ENCODE results near the gene PFKFB4.

The PFKFB4 gene

DNA sequence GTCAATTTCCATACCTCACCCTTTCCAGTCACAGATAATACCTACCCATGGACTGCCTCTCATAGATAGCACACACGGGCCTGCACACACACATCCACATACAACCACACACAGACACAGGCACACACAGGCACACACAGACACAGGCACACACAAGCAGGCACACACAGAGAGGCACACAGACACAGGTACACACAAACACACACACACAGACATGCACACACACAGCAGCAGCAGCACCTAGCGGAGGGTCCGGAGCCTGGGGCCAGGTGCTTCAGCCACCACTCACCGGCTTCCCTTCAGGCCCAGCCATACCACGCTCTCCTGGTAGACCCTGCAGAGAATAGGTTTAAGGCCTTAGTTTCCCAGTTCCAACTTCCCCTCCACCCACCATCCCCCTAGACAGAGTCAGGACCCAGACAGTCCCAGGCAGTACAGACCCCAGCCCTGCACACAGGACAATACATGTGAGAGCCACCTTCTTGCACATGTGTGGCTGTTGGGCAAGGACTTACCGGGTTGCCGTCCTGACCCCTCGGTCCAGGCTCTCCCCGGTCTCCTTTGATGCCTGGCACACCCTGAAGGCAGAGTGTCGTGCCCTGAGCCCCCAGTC, 17.5 kb upstream of the PFKFB4 start:
- no peak for DNase-seq (ENCODE audit: low read depth, low spot score)
- no peak overlapping the region for H3K4me3 ChIP-seq (ENCODE audit: low read depth, low read length)
- in situ Hi-C loops (cut with HindIII; ENCODE audit: low sequenced_read_pairs): no loop called here
- TF ChIP-seq, protein P1, sequence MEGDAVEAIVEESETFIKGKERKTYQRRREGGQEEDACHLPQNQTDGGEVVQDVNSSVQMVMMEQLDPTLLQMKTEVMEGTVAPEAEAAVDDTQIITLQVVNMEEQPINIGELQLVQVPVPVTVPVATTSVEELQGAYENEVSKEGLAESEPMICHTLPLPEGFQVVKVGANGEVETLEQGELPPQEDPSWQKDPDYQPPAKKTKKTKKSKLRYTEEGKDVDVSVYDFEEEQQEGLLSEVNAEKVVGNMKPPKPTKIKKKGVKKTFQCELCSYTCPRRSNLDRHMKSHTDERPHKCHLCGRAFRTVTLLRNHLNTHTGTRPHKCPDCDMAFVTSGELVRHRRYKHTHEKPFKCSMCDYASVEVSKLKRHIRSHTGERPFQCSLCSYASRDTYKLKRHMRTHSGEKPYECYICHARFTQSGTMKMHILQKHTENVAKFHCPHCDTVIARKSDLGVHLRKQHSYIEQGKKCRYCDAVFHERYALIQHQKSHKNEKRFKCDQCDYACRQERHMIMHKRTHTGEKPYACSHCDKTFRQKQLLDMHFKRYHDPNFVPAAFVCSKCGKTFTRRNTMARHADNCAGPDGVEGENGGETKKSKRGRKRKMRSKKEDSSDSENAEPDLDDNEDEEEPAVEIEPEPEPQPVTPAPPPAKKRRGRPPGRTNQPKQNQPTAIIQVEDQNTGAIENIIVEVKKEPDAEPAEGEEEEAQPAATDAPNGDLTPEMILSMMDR (IDR thresholded peaks at IDR 0.05; ENCODE audit: low read depth, low read length): no peak

DNA sequence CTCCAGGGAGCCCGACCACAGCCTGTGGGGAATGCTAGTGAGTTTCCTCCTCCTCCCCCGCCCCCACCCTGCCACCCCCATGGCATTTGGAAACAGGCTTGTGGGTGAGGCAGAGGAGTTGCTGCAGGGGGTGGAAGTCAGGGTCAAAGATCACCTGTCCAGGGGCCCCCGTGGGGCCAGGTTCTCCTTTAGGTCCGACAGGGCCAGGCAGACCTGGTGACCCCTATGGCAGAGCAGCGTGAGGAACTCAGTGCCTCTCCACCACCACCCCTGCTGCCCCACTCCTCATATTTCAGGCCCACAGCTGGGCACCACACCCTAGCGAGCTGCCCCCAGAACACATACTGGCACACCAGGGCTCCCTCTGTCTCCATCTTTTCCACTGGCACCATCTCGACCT, 15.9 kb upstream of the PFKFB4 start:
- in situ Hi-C loops (cut with HindIII; ENCODE audit: low sequenced_read_pairs): no loop called here
- TF ChIP-seq, protein P1 (IDR thresholded peaks at IDR 0.05; ENCODE audit: low read depth, low read length): no peak
- H3K4me3 ChIP-seq (ENCODE audit: low read depth, low read length): no peak overlapping the region
- DNase-seq (ENCODE audit: low read depth, low spot score): no peak

- no peak overlapping the region for H3K4me3 ChIP-seq (ENCODE audit: low read depth, low read length)
- in situ Hi-C loops (cut with HindIII; ENCODE audit: low sequenced_read_pairs): no loop called here
- TF ChIP-seq, protein P1 (IDR thresholded peaks at IDR 0.05; ENCODE audit: low read depth, low read length): no peak
- DNase-seq (ENCODE audit: low read depth, low spot score): no peak
Measured at GRCh38 chr3:48571938-48572337, 15.3 kb upstream of the PFKFB4 start.

- no peak for DNase-seq (ENCODE audit: low read depth, low spot score)
- H3K4me3 ChIP-seq (ENCODE audit: low read depth, low read length): no peak overlapping the region
- TF ChIP-seq, protein P1 (IDR thresholded peaks at IDR 0.05; ENCODE audit: low read depth, low read length): no peak
- in situ Hi-C loops (cut with HindIII; ENCODE audit: low sequenced_read_pairs): no loop called here
Measured at GRCh38 chr3:48569808-48570450, 13.3 kb upstream of the PFKFB4 start.

- no peak for DNase-seq (ENCODE audit: low read depth, low spot score)
- TF ChIP-seq, protein P1 (IDR thresholded peaks at IDR 0.05; ENCODE audit: low read depth, low read length): no peak
- no peak overlapping the region for H3K4me3 ChIP-seq (ENCODE audit: low read depth, low read length)
- in situ Hi-C loops (cut with HindIII; ENCODE audit: low sequenced_read_pairs): no loop called here
Measured at GRCh38 chr3:48569400-48569799, 12.8 kb upstream of the PFKFB4 start.

GRCh38 chr3:48568476-48568875, 11.9 kb upstream of the PFKFB4 start:
- in situ Hi-C loops (cut with HindIII; ENCODE audit: low sequenced_read_pairs): no loop called here
- TF ChIP-seq, protein P1 (IDR thresholded peaks at IDR 0.05; ENCODE audit: low read depth, low read length): no peak
- H3K4me3 ChIP-seq (ENCODE audit: low read depth, low read length): no peak overlapping the region
- DNase-seq (ENCODE audit: low read depth, low spot score): no peak

Data from astrocyte of the spinal cord (primary cell).